Endometrial microvascular endothelial cells (primary cell): ENCODE data around the gene MAST2. TPM values are rescaled to one million over a fixed set of nuclear protein-coding genes. Genes with fewer than 3 reads are reported as not detected.
"Not testable (repeated sequence)": the region's sequence is repeated elsewhere in the genome, so short reads cannot be mapped to it uniquely, and the experiment has no call there.

Experiments
- in situ Hi-C: cut with HindIII; loops from 2 replicates; pipeline ENCODE4 v1.10.0; 2017; ENCODE audit warnings: low sequenced_read_pairs, low pct_unique_long_range_greater_than_20kb; ENCODE audit errors: inconsistent ontology term
- total RNA-seq: library from RNA; depleted of rRNA; stranded (reverse); fragments of >200 nt; gene quantifications from one replicate; pipeline ENCODE4 v1.2.3, GENCODE V29; 2015; ENCODE audit errors: inconsistent ontology term

MAST2 gene
- total RNA-seq, 1 donor from 2014 or later: 17.6 TPM

GRCh38 chr1:46026531-46026930, 223.1 kb downstream of the MAST2 start:
- in situ Hi-C loops: loop anchor here (25.0 kb wide), 1 partner anchor 161 kb away; the partner anchor contains the start of genes P3R3URF, POMGNT1 and TSPAN1

GRCh38 chr1:46027788-46028573, 224.6 kb downstream of the MAST2 start:
- in situ Hi-C loops: loop anchor here (25.0 kb wide), 1 partner anchor 159 kb away; the partner anchor contains the start of genes P3R3URF, POMGNT1 and TSPAN1

GRCh38 chr1:46030074-46030870, 226.9 kb downstream of the MAST2 start:
- in situ Hi-C loops: loop anchor here (25.0 kb wide), 1 partner anchor 157 kb away; the partner anchor contains the start of genes P3R3URF, POMGNT1 and TSPAN1

GRCh38 chr1:46030876-46031660, 227.7 kb downstream of the MAST2 start:
- in situ Hi-C loops: loop anchor here (25.0 kb wide), 1 partner anchor 156 kb away; the partner anchor contains the start of genes P3R3URF, POMGNT1 and TSPAN1

GRCh38 chr1:46034601-46035516, 231.4 kb downstream of the MAST2 start:
- in situ Hi-C loops: loop anchor here (25.0 kb wide), 1 partner anchor 152 kb away; the partner anchor contains the start of genes P3R3URF, POMGNT1 and TSPAN1

- in situ Hi-C loops: loop anchor here (25.0 kb wide), 1 partner anchor 150 kb away; the partner anchor contains the start of genes P3R3URF, POMGNT1 and TSPAN1
Observed at GRCh38 chr1:46036894-46037839, 233.8 kb downstream of the MAST2 start.

- in situ Hi-C loops: loop anchor here (25.0 kb wide), 1 partner anchor 148 kb away; the partner anchor contains the start of genes P3R3URF, POMGNT1 and TSPAN1
Observed at GRCh38 chr1:46039571-46040052, 236.2 kb downstream of the MAST2 start.

- in situ Hi-C loops: loop anchor here (25.0 kb wide), 1 partner anchor 146 kb away; the partner anchor contains the start of genes P3R3URF, POMGNT1 and TSPAN1
Observed at GRCh38 chr1:46041551-46041950, 238.1 kb downstream of the MAST2 start.

GRCh38 chr1:46041974-46042373, 238.6 kb downstream of the MAST2 start:
- in situ Hi-C loops: loop anchor here (25.0 kb wide), 1 partner anchor 145 kb away; the partner anchor contains the start of genes P3R3URF, POMGNT1 and TSPAN1

GRCh38 chr1:46043458-46044017, 240.1 kb downstream of the MAST2 start:
- in situ Hi-C loops: loop anchor here (25.0 kb wide), 1 partner anchor 144 kb away; the partner anchor contains the start of genes P3R3URF, POMGNT1 and TSPAN1

GRCh38 chr1:46044116-46044515, 240.7 kb downstream of the MAST2 start:
- in situ Hi-C loops: loop anchor here (25.0 kb wide), 1 partner anchor 143 kb away; the partner anchor contains the start of genes P3R3URF, POMGNT1 and TSPAN1

GRCh38 chr1:46053734-46054133, 250.3 kb downstream of the MAST2 start:
- in situ Hi-C loops: no loop called here

- in situ Hi-C loops: no loop called here
Observed at GRCh38 chr1:46056325-46056724, 252.9 kb downstream of the MAST2 start.

GRCh38 chr1:46057215-46057614, 253.8 kb downstream of the MAST2 start:
- in situ Hi-C loops: not testable (repeated sequence)

GRCh38 chr1:46057781-46058180, 254.4 kb downstream of the MAST2 start:
- in situ Hi-C loops: no loop called here

- in situ Hi-C loops: no loop called here
Observed at GRCh38 chr1:46058936-46059335, 255.5 kb downstream of the MAST2 start.
